Measurements from ENCODE around the gene TRIP13.

DNA sequence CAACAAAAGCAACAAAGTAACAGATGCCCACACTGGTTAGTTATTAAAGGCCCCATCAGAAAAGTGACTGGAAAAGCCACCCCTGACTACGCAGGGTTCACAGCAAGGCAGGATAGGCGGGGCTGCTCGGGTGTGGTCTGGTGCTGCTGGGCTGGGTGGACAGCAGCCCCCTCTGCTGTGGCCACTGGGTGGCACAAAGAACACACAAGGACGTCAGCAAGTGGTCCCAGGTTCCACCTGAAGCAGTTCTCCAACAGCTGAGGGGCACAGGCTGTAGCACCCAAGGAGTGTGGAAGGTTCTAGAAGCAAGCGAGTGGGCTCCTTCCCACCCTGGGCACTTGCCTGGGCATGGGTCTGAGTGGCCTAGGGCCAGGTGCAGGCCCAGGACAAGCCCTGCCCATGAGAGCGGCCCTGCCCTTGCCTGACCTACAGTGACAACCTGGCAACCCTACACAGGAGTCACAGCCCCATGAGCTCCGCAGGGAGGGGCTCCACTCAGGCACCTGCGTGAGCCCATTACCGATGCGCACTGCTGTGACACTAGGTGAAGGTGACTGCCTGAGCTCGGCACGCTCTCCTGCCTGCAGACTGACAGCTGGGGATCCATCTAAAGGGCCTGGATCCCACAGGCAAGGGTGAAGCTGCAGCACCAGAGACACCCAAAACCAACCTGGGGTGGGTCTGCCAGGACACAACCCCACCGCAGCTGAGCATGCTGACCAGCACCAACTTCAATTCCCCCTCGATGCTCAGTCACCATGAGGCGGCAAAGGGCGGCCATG lies 8.1 kb upstream of the TRIP13 start:
- TF ChIP-seq POLR2AphosphoS5 (IDR thresholded peaks at IDR 0.05) (no peak), POLR2A (IDR thresholded peaks at IDR 0.05) (no peak), EP300 (IDR thresholded peaks at IDR 0.05) (no peak)
